ENCODE data around the gene ROBO2.

Gene ROBO2

GRCh38 chr3:77150028-77150427, 110.1 kb downstream of the ROBO2 start:
- Histone ChIP-seq H3K4me1 (ENCODE audit: control insufficient read depth, insufficient read depth, low read length, unreplicated experiment) (no peaks in the 10 kb centered on the region), H3K36me3 (ENCODE audit: insufficient read depth, low read length) (no peaks in the 10 kb centered on the region), H3K27ac (ENCODE audit: low read depth, low read length) (no peak overlapping the region), H3K27me3 (ENCODE audit: insufficient read depth, low read length) (no peaks in the 10 kb centered on the region), H2AFZ (ENCODE audit: low read length, unreplicated experiment) (no peak overlapping the region), H3K4me3 (ENCODE audit: low read depth, low read length) (no peak overlapping the region), H3K79me2 (ENCODE audit: control insufficient read depth, insufficient read depth, low read length, unreplicated experiment) (no peaks in the 10 kb centered on the region)

- no peaks in the 10 kb centered on the region for H3K4me1 ChIP-seq (ENCODE audit: control insufficient read depth, insufficient read depth, low read length, unreplicated experiment)
- no peak overlapping the region for H3K4me3 ChIP-seq (ENCODE audit: low read depth, low read length)
- H2AFZ ChIP-seq (ENCODE audit: low read length, unreplicated experiment), result no peak overlapping the region
- H3K36me3 ChIP-seq (ENCODE audit: insufficient read depth, low read length), result no peaks in the 10 kb centered on the region
- no peaks in the 10 kb centered on the region for H3K27me3 ChIP-seq (ENCODE audit: insufficient read depth, low read length)
- H3K27ac ChIP-seq (ENCODE audit: low read depth, low read length), result no peak overlapping the region
- no peaks in the 10 kb centered on the region for H3K79me2 ChIP-seq (ENCODE audit: control insufficient read depth, insufficient read depth, low read length, unreplicated experiment)
These were observed 110.9 kb downstream of the ROBO2 start for GRCh38 chr3:77150759-77151158.

- Histone ChIP-seq H3K36me3 (ENCODE audit: insufficient read depth, low read length) (no peaks in the 10 kb centered on the region), H2AFZ (ENCODE audit: low read length, unreplicated experiment) (no peak overlapping the region), H3K27ac (ENCODE audit: low read depth, low read length) (no peak overlapping the region), H3K79me2 (ENCODE audit: control insufficient read depth, insufficient read depth, low read length, unreplicated experiment) (no peaks in the 10 kb centered on the region), H3K4me1 (ENCODE audit: control insufficient read depth, insufficient read depth, low read length, unreplicated experiment) (no peaks in the 10 kb centered on the region), H3K27me3 (ENCODE audit: insufficient read depth, low read length) (no peaks in the 10 kb centered on the region), H3K4me3 (ENCODE audit: low read depth, low read length) (no peak overlapping the region)
These were observed 119.1 kb downstream of the ROBO2 start for GRCh38 chr3:77158730-77159581.

- Histone ChIP-seq H3K27me3 (ENCODE audit: insufficient read depth, low read length) (no peaks in the 10 kb centered on the region), H3K27ac (ENCODE audit: low read depth, low read length) (no peak overlapping the region), H3K79me2 (ENCODE audit: control insufficient read depth, insufficient read depth, low read length, unreplicated experiment) (no peaks in the 10 kb centered on the region), H2AFZ (ENCODE audit: low read length, unreplicated experiment) (no peak overlapping the region), H3K4me1 (ENCODE audit: control insufficient read depth, insufficient read depth, low read length, unreplicated experiment) (no peaks in the 10 kb centered on the region), H3K4me3 (ENCODE audit: low read depth, low read length) (no peak overlapping the region), H3K36me3 (ENCODE audit: insufficient read depth, low read length) (no peaks in the 10 kb centered on the region)
These were observed 121.1 kb downstream of the ROBO2 start for GRCh38 chr3:77160931-77161497.

- no peaks in the 10 kb centered on the region for H3K4me1 ChIP-seq (ENCODE audit: control insufficient read depth, insufficient read depth, low read length, unreplicated experiment)
- H3K27me3 ChIP-seq (ENCODE audit: insufficient read depth, low read length), result no peaks in the 10 kb centered on the region
- no peak overlapping the region for H3K4me3 ChIP-seq (ENCODE audit: low read depth, low read length)
- H3K36me3 ChIP-seq (ENCODE audit: insufficient read depth, low read length), result no peaks in the 10 kb centered on the region
- H3K79me2 ChIP-seq (ENCODE audit: control insufficient read depth, insufficient read depth, low read length, unreplicated experiment), result no peaks in the 10 kb centered on the region
- H2AFZ ChIP-seq (ENCODE audit: low read length, unreplicated experiment), result no peak overlapping the region
- no peak overlapping the region for H3K27ac ChIP-seq (ENCODE audit: low read depth, low read length)
These were observed 129.9 kb downstream of the ROBO2 start for GRCh38 chr3:77169823-77170222.

- Histone ChIP-seq H3K27ac (ENCODE audit: low read depth, low read length) (no peak overlapping the region), H3K27me3 (ENCODE audit: insufficient read depth, low read length) (no peaks in the 10 kb centered on the region), H2AFZ (ENCODE audit: low read length, unreplicated experiment) (no peak overlapping the region), H3K36me3 (ENCODE audit: insufficient read depth, low read length) (no peaks in the 10 kb centered on the region), H3K4me1 (ENCODE audit: control insufficient read depth, insufficient read depth, low read length, unreplicated experiment) (no peaks in the 10 kb centered on the region), H3K79me2 (ENCODE audit: control insufficient read depth, insufficient read depth, low read length, unreplicated experiment) (no peaks in the 10 kb centered on the region), H3K4me3 (ENCODE audit: low read depth, low read length) (no peak overlapping the region)
These were observed 131.1 kb downstream of the ROBO2 start for GRCh38 chr3:77171026-77171425.

GRCh38 chr3:77179762-77180161, 139.9 kb downstream of the ROBO2 start:
- H3K27me3 ChIP-seq (ENCODE audit: insufficient read depth, low read length), result no peaks in the 10 kb centered on the region
- H3K36me3 ChIP-seq (ENCODE audit: insufficient read depth, low read length), result no peaks in the 10 kb centered on the region
- H3K4me3 ChIP-seq (ENCODE audit: low read depth, low read length), result no peak overlapping the region
- H2AFZ ChIP-seq (ENCODE audit: low read length, unreplicated experiment), result no peak overlapping the region
- H3K79me2 ChIP-seq (ENCODE audit: control insufficient read depth, insufficient read depth, low read length, unreplicated experiment), result no peaks in the 10 kb centered on the region
- no peaks in the 10 kb centered on the region for H3K4me1 ChIP-seq (ENCODE audit: control insufficient read depth, insufficient read depth, low read length, unreplicated experiment)
- no peak overlapping the region for H3K27ac ChIP-seq (ENCODE audit: low read depth, low read length)

- H3K79me2 ChIP-seq (ENCODE audit: control insufficient read depth, insufficient read depth, low read length, unreplicated experiment), result no peaks in the 10 kb centered on the region
- H2AFZ ChIP-seq (ENCODE audit: low read length, unreplicated experiment), result no peak overlapping the region
- no peaks in the 10 kb centered on the region for H3K27me3 ChIP-seq (ENCODE audit: insufficient read depth, low read length)
- no peak overlapping the region for H3K4me3 ChIP-seq (ENCODE audit: low read depth, low read length)
- no peak overlapping the region for H3K27ac ChIP-seq (ENCODE audit: low read depth, low read length)
- no peaks in the 10 kb centered on the region for H3K4me1 ChIP-seq (ENCODE audit: control insufficient read depth, insufficient read depth, low read length, unreplicated experiment)
- no peaks in the 10 kb centered on the region for H3K36me3 ChIP-seq (ENCODE audit: insufficient read depth, low read length)
These were observed 142.4 kb downstream of the ROBO2 start for GRCh38 chr3:77182341-77182740.

GRCh38 chr3:77186319-77186718, 146.4 kb downstream of the ROBO2 start:
- H3K27me3 ChIP-seq (ENCODE audit: insufficient read depth, low read length), result no peaks in the 10 kb centered on the region
- H3K36me3 ChIP-seq (ENCODE audit: insufficient read depth, low read length), result no peaks in the 10 kb centered on the region
- no peak overlapping the region for H2AFZ ChIP-seq (ENCODE audit: low read length, unreplicated experiment)

GRCh38 chr3:77186728-77187127, 146.8 kb downstream of the ROBO2 start:
- Histone ChIP-seq H2AFZ (ENCODE audit: low read length, unreplicated experiment) (no peak overlapping the region), H3K4me1 (ENCODE audit: control insufficient read depth, insufficient read depth, low read length, unreplicated experiment) (no peaks in the 10 kb centered on the region), H3K36me3 (ENCODE audit: insufficient read depth, low read length) (no peaks in the 10 kb centered on the region), H3K4me3 (ENCODE audit: low read depth, low read length) (no peak overlapping the region), H3K79me2 (ENCODE audit: control insufficient read depth, insufficient read depth, low read length, unreplicated experiment) (no peaks in the 10 kb centered on the region), H3K27me3 (ENCODE audit: insufficient read depth, low read length) (no peaks in the 10 kb centered on the region), H3K27ac (ENCODE audit: low read depth, low read length) (no peak overlapping the region)

More at GRCh38 chr3:77186319-77186718, 146.4 kb downstream of the ROBO2 start:
- Histone ChIP-seq H3K27ac (ENCODE audit: low read depth, low read length) (no peak overlapping the region), H3K79me2 (ENCODE audit: control insufficient read depth, insufficient read depth, low read length, unreplicated experiment) (no peaks in the 10 kb centered on the region), H3K4me1 (ENCODE audit: control insufficient read depth, insufficient read depth, low read length, unreplicated experiment) (no peaks in the 10 kb centered on the region), H3K4me3 (ENCODE audit: low read depth, low read length) (no peak overlapping the region)

- no peak overlapping the region for H2AFZ ChIP-seq (ENCODE audit: low read length, unreplicated experiment)
- no peaks in the 10 kb centered on the region for H3K27me3 ChIP-seq (ENCODE audit: insufficient read depth, low read length)
- H3K4me1 ChIP-seq (ENCODE audit: control insufficient read depth, insufficient read depth, low read length, unreplicated experiment), result no peaks in the 10 kb centered on the region
- no peak overlapping the region for H3K4me3 ChIP-seq (ENCODE audit: low read depth, low read length)
- no peak overlapping the region for H3K27ac ChIP-seq (ENCODE audit: low read depth, low read length)
- no peaks in the 10 kb centered on the region for H3K79me2 ChIP-seq (ENCODE audit: control insufficient read depth, insufficient read depth, low read length, unreplicated experiment)
- no peaks in the 10 kb centered on the region for H3K36me3 ChIP-seq (ENCODE audit: insufficient read depth, low read length)
These were observed 148.3 kb downstream of the ROBO2 start for GRCh38 chr3:77188210-77188609.

Data from ACC112 (cell line).